Right lobe of liver (tissue), 4 donors: ENCODE results near the gene PIWIL1.

ENCODE experiments used
- CTCF ChIP-seq, 4 donors: fragments of 200-600 bp in 3 of 4; fragments of 450-650 bp in 1 of 4; IDR thresholded peaks; one replicate each; pipeline versions ENCODE4 v1.5.1 to v1.8.0; 2016 to 2022; ENCODE audit warnings: antibody characterized with exemption in 4 of 4, mild to moderate bottlenecking in 2 of 4
- POLR2A ChIP-seq: fragments of 450-650 bp; IDR thresholded peaks from one replicate; pipeline ENCODE4 v1.6.1; 2017; ENCODE audit warnings: antibody characterized with exemption, mild to moderate bottlenecking
- donor health status: DM: no; HTN: no; CAD: no.
- donor health status: DM: no; HTN: no; CAD: no.
- donor health status: DM: no; HTN: yes; CAD: no.

- TF ChIP-seq CTCF (IDR thresholded peaks at IDR 0.05), result no peak
- TF ChIP-seq POLR2A, result no peak
These were observed 33.6 kb downstream of the PIWIL1 start for GRCh38 chr12:130371296-130371695.
